Astrocyte (in vitro differentiated cells and primary cell): ENCODE data around the gene RDM1. TPM values are rescaled to one million over a fixed set of nuclear protein-coding genes. Genes with fewer than 3 reads are reported as not detected.

ENCODE experiments used
- DNase-seq: peaks from one replicate; pipeline ENCODE4 v3.0.0-alpha.2; 2010; ENCODE audit warnings: low read depth
- FAIRE-seq: peaks from 2 replicates; lab custom pipeline; 2011; peaks lifted over from hg19 to GRCh38; lab: Jason Lieb, UNC
- H2AFZ ChIP-seq: 2 replicates; pipeline ENCODE4 v1.6.0; 2012; ENCODE audit warnings: low read depth, low read length, inconsistent platforms
- H3K27ac ChIP-seq: 2 replicates; pipeline ENCODE4 v1.5.1; 2011; ENCODE audit warnings: low read depth, low read length, inconsistent platforms
- H3K27me3 ChIP-seq: 2 replicates; pipeline ENCODE4 v1.6.0; 2011; ENCODE audit warnings: low read length, inconsistent platforms; ENCODE audit not compliant: insufficient read depth
- H3K36me3 ChIP-seq: 2 replicates; pipeline ENCODE4 v1.5.1; 2011; ENCODE audit warnings: low read length, inconsistent platforms; ENCODE audit not compliant: insufficient read depth
- H3K4me1 ChIP-seq: 2 replicates; pipeline ENCODE4 v1.5.1; 2011; ENCODE audit warnings: low read length, inconsistent platforms; ENCODE audit not compliant: insufficient read depth
- H3K4me2 ChIP-seq: 2 replicates; pipeline ENCODE4 v1.6.0; 2012; ENCODE audit warnings: low read length, inconsistent platforms
- H3K4me3 ChIP-seq: 2 replicates; pipeline ENCODE4 v1.5.1; 2011; ENCODE audit warnings: low read depth, mild to moderate bottlenecking, low read length, inconsistent platforms; ENCODE audit not compliant: insufficient read depth
- H3K79me2 ChIP-seq: 2 replicates; pipeline ENCODE4 v1.6.0; 2012; ENCODE audit warnings: mild to moderate bottlenecking, low read length, inconsistent platforms; ENCODE audit not compliant: insufficient read depth
- H3K9ac ChIP-seq: 2 replicates; pipeline ENCODE4 v1.6.0; 2012; ENCODE audit warnings: mild to moderate bottlenecking, low read length, inconsistent platforms
- H3K9me3 ChIP-seq: 2 replicates; pipeline ENCODE4 v1.5.1; 2012; ENCODE audit warnings: low read depth, mild to moderate bottlenecking, low read length, inconsistent platforms; ENCODE audit not compliant: insufficient read depth
- H4K20me1 ChIP-seq: 2 replicates; pipeline ENCODE4 v1.6.0; 2012; ENCODE audit warnings: low read length, inconsistent platforms; ENCODE audit not compliant: insufficient read depth
- H3K27ac Mint-ChIP-seq: one replicate; pipeline ENCODE4 v1.8.0; 2021; ENCODE audit warnings: mild to moderate bottlenecking, mixed read lengths; ENCODE audit not compliant: unreplicated experiment
- H3K27me3 Mint-ChIP-seq: one replicate; pipeline ENCODE4 v1.8.0; 2021; ENCODE audit warnings: low read depth, mixed read lengths; ENCODE audit not compliant: unreplicated experiment
- H3K36me3 Mint-ChIP-seq: one replicate; pipeline ENCODE4 v1.8.0; 2021; ENCODE audit warnings: low read depth, mixed read lengths; ENCODE audit not compliant: unreplicated experiment
- H3K4me1 Mint-ChIP-seq: one replicate; pipeline ENCODE4 v1.8.0; 2021; ENCODE audit warnings: low read depth, mixed read lengths; ENCODE audit not compliant: unreplicated experiment
- H3K4me3 Mint-ChIP-seq: one replicate; pipeline ENCODE4 v1.8.0; 2021; ENCODE audit warnings: mild to moderate bottlenecking, moderate library complexity, mixed read lengths; ENCODE audit not compliant: unreplicated experiment
- H3K9me3 Mint-ChIP-seq: one replicate; pipeline ENCODE4 v1.8.0; 2021; ENCODE audit warnings: mild to moderate bottlenecking, mixed read lengths; ENCODE audit not compliant: unreplicated experiment
- EZH2 ChIP-seq: IDR thresholded peaks from 2 replicates; pipeline ENCODE4 v1.6.1; 2012; ENCODE audit warnings: mild to moderate bottlenecking, low read length, inconsistent platforms; ENCODE audit not compliant: insufficient read depth
- total RNA-seq: library from RNA; stranded (reverse); gene quantifications from 2 replicates; pipeline ENCODE4 v1.2.1, GENCODE V29; 2021
- TF ChIP-seq, protein P1 (sequence below): IDR thresholded peaks from 2 replicates; pipeline ENCODE4 v1.5.1; 2011; ENCODE audit warnings: low read depth, mild to moderate bottlenecking, inconsistent platforms, low read length, moderate library complexity; ENCODE audit not compliant: insufficient read depth

The RDM1 gene
- total RNA-seq, 1 donor from 2014 or later = not detected

DNA sequence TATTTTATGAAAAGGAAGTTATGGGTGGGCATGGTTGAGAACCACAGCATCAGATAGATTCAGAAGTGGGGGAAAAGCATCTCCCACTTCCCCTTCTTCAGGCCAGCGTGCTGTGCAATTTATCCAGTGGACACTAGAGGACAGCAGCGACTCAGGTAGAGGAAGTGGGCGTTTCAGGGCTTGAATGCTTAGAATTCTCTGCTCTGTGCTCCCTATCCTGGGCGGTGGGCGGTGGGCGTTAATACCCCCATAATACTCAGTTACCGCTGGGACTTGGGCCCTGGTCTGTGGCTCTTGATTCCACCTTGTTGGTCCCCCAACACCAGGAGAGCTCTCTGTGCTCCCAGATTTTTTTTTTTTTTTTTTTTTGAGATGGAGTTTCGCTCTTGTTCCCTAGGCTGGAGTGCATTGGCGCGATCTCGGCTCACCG is 16.6 kb upstream of the RDM1 start:
- no peak overlapping the region for H3K27ac Mint-ChIP-seq
- peak; percentile 14 for DNase-seq
- Histone ChIP-seq H3K4me3 (no peak overlapping the region), H3K27ac (no peak overlapping the region), H3K36me3 (no peaks in the 10 kb centered on the region), H3K9ac (no peak overlapping the region), H3K79me2 (no peaks in the 10 kb centered on the region), H3K9me3 (no peaks in the 10 kb centered on the region), H2AFZ (peak overlapping the region; percentile 30), H3K4me2 (peak overlapping the region; percentile 43), H4K20me1 (no peaks in the 10 kb centered on the region), H3K27me3 (peaks cover 2% of the 10 kb centered on the region), H3K4me1 (no peaks in the 10 kb centered on the region)
- FAIRE-seq = no peak
- H3K36me3 Mint-ChIP-seq = no peaks in the 10 kb centered on the region
- peaks cover 14% of the 10 kb centered on the region for H3K4me1 Mint-ChIP-seq
- no peak overlapping the region for H3K4me3 Mint-ChIP-seq
- TF ChIP-seq EZH2 = no peak
- TF ChIP-seq, protein P1, sequence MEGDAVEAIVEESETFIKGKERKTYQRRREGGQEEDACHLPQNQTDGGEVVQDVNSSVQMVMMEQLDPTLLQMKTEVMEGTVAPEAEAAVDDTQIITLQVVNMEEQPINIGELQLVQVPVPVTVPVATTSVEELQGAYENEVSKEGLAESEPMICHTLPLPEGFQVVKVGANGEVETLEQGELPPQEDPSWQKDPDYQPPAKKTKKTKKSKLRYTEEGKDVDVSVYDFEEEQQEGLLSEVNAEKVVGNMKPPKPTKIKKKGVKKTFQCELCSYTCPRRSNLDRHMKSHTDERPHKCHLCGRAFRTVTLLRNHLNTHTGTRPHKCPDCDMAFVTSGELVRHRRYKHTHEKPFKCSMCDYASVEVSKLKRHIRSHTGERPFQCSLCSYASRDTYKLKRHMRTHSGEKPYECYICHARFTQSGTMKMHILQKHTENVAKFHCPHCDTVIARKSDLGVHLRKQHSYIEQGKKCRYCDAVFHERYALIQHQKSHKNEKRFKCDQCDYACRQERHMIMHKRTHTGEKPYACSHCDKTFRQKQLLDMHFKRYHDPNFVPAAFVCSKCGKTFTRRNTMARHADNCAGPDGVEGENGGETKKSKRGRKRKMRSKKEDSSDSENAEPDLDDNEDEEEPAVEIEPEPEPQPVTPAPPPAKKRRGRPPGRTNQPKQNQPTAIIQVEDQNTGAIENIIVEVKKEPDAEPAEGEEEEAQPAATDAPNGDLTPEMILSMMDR = peak; percentile 79
- no peaks in the 10 kb centered on the region for H3K9me3 Mint-ChIP-seq
- H3K27me3 Mint-ChIP-seq = peaks cover 3% of the 10 kb centered on the region

DNA sequence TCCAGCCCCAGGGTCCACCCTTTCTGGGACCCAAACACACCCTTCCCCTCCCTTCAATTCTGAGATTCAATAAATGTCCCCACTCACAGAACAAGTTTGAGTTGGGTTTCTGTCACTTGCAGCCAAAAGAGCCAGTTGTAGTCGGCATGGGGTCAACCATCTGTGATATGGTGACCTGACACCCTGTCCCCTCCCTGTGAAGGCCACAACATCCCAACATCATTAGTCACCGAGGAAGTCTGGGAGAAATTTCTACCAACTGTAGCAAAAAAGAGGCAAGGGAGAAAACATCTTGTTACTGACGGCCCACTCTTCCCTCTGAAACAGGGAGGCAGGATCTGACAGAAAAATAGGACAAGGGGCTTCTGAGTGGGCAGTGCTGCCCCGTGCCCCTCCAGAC is 13.6 kb upstream of the RDM1 start:
- no peak for TF ChIP-seq EZH2
- TF ChIP-seq, protein P1 = no peak
- Histone ChIP-seq H3K27me3 (peaks cover 2% of the 10 kb centered on the region), H4K20me1 (no peaks in the 10 kb centered on the region), H3K4me1 (no peaks in the 10 kb centered on the region), H3K9ac (no peak overlapping the region), H3K9me3 (no peaks in the 10 kb centered on the region), H3K36me3 (no peaks in the 10 kb centered on the region), H3K79me2 (no peaks in the 10 kb centered on the region), H3K27ac (no peak overlapping the region), H2AFZ (no peak overlapping the region), H3K4me3 (no peak overlapping the region), H3K4me2 (no peak overlapping the region)
- Mint-ChIP-seq H3K27me3 (no peaks in the 10 kb centered on the region), H3K4me1 (peaks cover 14% of the 10 kb centered on the region), H3K9me3 (no peaks in the 10 kb centered on the region), H3K36me3 (no peaks in the 10 kb centered on the region), H3K4me3 (no peak overlapping the region), H3K27ac (no peak overlapping the region)
- FAIRE-seq (no peak), DNase-seq (no peak)

DNA sequence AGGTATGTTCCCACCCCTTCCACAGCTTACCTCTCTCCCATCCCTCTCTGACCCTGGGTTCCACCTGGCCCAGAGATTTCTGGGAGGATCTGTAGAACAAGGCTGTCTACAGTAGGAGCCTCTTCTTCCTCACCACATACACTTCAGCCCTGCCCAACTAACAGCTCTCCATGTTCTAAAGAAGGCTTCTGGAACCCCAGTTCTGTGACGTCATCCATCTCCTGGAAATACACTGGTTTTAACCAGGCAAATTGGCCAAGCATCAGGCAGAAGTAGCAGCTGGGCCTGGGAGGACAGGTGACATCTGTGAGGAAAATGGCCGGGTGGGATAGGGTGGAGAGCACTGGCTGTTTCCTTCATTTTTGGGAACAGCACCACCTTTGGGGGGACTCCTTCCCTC is 13.0 kb upstream of the RDM1 start, which contains the start of gene LYZL6:
TSS of gene LYZL6 (minus strand) at position 177 of the 400 bp plus-strand sequence. CDS start 4,357 bp downstream, outside the sequence.
- no peak within 1 kb of the TSS for H3K9ac ChIP-seq
- H2AFZ ChIP-seq = no peak within 1 kb of the TSS
- DNase-seq (no peak), FAIRE-seq (no peak)
- TF ChIP-seq, protein P1 = no peak
- no peak for TF ChIP-seq EZH2
- H3K27ac Mint-ChIP-seq = no peak within 1 kb of the TSS
- no peaks in the 10 kb centered on the region for H3K36me3 Mint-ChIP-seq
- no peaks in the 10 kb centered on the region for H3K4me1 ChIP-seq
- no peaks in the 10 kb centered on the region for H3K27me3 Mint-ChIP-seq
- H3K4me1 Mint-ChIP-seq = peaks cover 14% of the 10 kb centered on the region
- H3K9me3 ChIP-seq = no peaks in the 10 kb centered on the region
- no peak within 1 kb of the TSS for H3K4me3 Mint-ChIP-seq
- H3K27me3 ChIP-seq = peaks cover 2% of the 10 kb centered on the region
- no peaks in the 10 kb centered on the region for H3K79me2 ChIP-seq
- no peaks in the 10 kb centered on the region for H4K20me1 ChIP-seq
- H3K4me2 ChIP-seq = no peak within 1 kb of the TSS
- no peak within 1 kb of the TSS for H3K4me3 ChIP-seq
- no peaks in the 10 kb centered on the region for H3K9me3 Mint-ChIP-seq
- no peaks in the 10 kb centered on the region for H3K36me3 ChIP-seq
- no peak within 1 kb of the TSS for H3K27ac ChIP-seq
